Tibial nerve (tissue), 4 donors: ENCODE measurements around the gene MYO1H. TPM values are rescaled to one million over a fixed set of nuclear protein-coding genes. Genes with fewer than 3 reads are reported as not detected.

Source experiments
- DNase-seq, 2 donors: peaks; one replicate each; pipeline ENCODE4 v3.0.0-alpha.2; 2019; ENCODE audit warnings: low spot score in 2 of 2
- H3K27ac ChIP-seq, 4 donors: fragments of 200-600 bp; sonication (generic) in 3 of 4; one replicate each; pipeline ENCODE4 v1.5.1; 2017 to 2019; ENCODE audit warnings: mild to moderate bottlenecking in 1 of 4
- H3K27me3 ChIP-seq, 2 donors: fragments of 200-600 bp; sonication (generic) in 1 of 2; one replicate each; pipeline versions ENCODE4 v1.5.1 to v1.6.0; 2017 to 2019
- H3K36me3 ChIP-seq, 3 donors: fragments of 200-600 bp; sonication (generic); one replicate each; pipeline ENCODE4 v1.5.1; 2018 to 2019
- H3K4me1 ChIP-seq, 4 donors: fragments of 200-600 bp; sonication (generic) in 3 of 4; one replicate each; pipeline ENCODE4 v1.5.1; 2017 to 2019
- H3K4me3 ChIP-seq, 4 donors: fragments of 200-600 bp; sonication (generic) in 3 of 4; one replicate each; pipeline ENCODE4 v1.5.1; 2017 to 2019; ENCODE audit warnings: mild to moderate bottlenecking in 1 of 4, moderate library complexity in 1 of 4
- H3K9me3 ChIP-seq, 4 donors: fragments of 200-600 bp; sonication (generic) in 3 of 4; one replicate each; pipeline ENCODE4 v1.5.1; 2017 to 2019
- CTCF ChIP-seq, 5 experiments: fragments of 200-600 bp in 3 of 5; fragments of 450-650 bp in 2 of 5; sonication (generic) in 3 of 5; IDR thresholded peaks; one replicate each; pipeline ENCODE4 v1.5.1; 2016 to 2019; ENCODE audit warnings: antibody characterized with exemption in 5 of 5, mild to moderate bottlenecking in 3 of 5, moderate library complexity in 2 of 5
- EP300 ChIP-seq, 2 donors: sonication (generic); formaldehyde crosslinking; IDR thresholded peaks; one replicate each; pipeline ENCODE4 v1.6.1; 2017; ENCODE audit warnings: antibody characterized with exemption in 2 of 2, mild to moderate bottlenecking in 1 of 2
- POLR2A ChIP-seq, 2 donors: fragments of 450-650 bp; IDR thresholded peaks; one replicate each; pipeline ENCODE4 v1.6.1; 2017; ENCODE audit warnings: antibody characterized with exemption in 2 of 2, mild to moderate bottlenecking in 2 of 2, moderate library complexity in 2 of 2
- WGBS, 2 donors: methylation state at CpG; one replicate each; pipeline ENCODE4 v1.1.5; 2018; 5-methylcytosine and 5-hydroxymethylcytosine counted together
- total RNA-seq, 4 donors: library from RNA; depleted of rRNA; stranded (reverse); fragments of >200 nt; gene quantifications; one replicate each; pipeline ENCODE4 v1.1.0, GENCODE V29; 2016

The MYO1H gene
- total RNA-seq, 4 donors from 2014 or later: 0.20 TPM; not detected in 3

GRCh38 chr12:109464642-109465351 is 117.1 kb downstream of the MYO1H start:
- peaks cover 0 to 52% (median 12%) of the 10 kb centered on the region in 3 donors for H3K36me3 ChIP-seq

GRCh38 chr12:109466305-109466704 is 118.6 kb downstream of the MYO1H start:
- H3K4me1 ChIP-seq: peaks cover 0 to 96% (median 58%) of the 10 kb centered on the region in 4 donors
- no peaks in the 10 kb centered on the region for H3K9me3 ChIP-seq
- H3K4me3 ChIP-seq: no peak overlapping the region
- TF ChIP-seq EP300 (IDR thresholded peaks at IDR 0.05): no peak
- TF ChIP-seq POLR2A (IDR thresholded peaks at IDR 0.05): no peak
- TF ChIP-seq CTCF (IDR thresholded peaks at IDR 0.05): no peak
- DNase-seq: no peak
- peaks cover 0 to 62% (median 12%) of the 10 kb centered on the region in 3 donors for H3K36me3 ChIP-seq
- 69 to 74% methylated on average over 2 of the region's 2 CpGs for WGBS, 2 donors
- no peaks in the 10 kb centered on the region for H3K27me3 ChIP-seq
- peak overlapping the region in 2 of 4 donors; percentile 58 to 71 for H3K27ac ChIP-seq

More at GRCh38 chr12:109464642-109465351, 117.1 kb downstream of the MYO1H start:
- 89 to 92% methylated on average over 14 of the region's 14 CpGs for WGBS, 2 donors
- no peaks in the 10 kb centered on the region for H3K27me3 ChIP-seq
- H3K9me3 ChIP-seq: no peaks in the 10 kb centered on the region
- no peak for TF ChIP-seq POLR2A (IDR thresholded peaks at IDR 0.05)
- TF ChIP-seq EP300 (IDR thresholded peaks at IDR 0.05): no peak
- TF ChIP-seq CTCF (IDR thresholded peaks at IDR 0.05): no peak
- H3K27ac ChIP-seq: peak overlapping the region in 3 of 4 donors; percentile 84 to 96 (median 92)
- peaks cover 0 to 96% (median 72%) of the 10 kb centered on the region in 4 donors for H3K4me1 ChIP-seq
- H3K4me3 ChIP-seq: no peak overlapping the region
- DNase-seq: no peak

GRCh38 chr12:109466821-109467220 is 119.1 kb downstream of the MYO1H start:
- H3K4me1 ChIP-seq: peaks cover 0 to 95% (median 53%) of the 10 kb centered on the region in 4 donors
- H3K36me3 ChIP-seq: peaks cover 0 to 62% (median 12%) of the 10 kb centered on the region in 3 donors
- WGBS, 2 donors: 20 to 50% methylated on average over 1 to 3 of the region's 3 CpGs
- no peak for TF ChIP-seq EP300 (IDR thresholded peaks at IDR 0.05)
- no peak for TF ChIP-seq CTCF (IDR thresholded peaks at IDR 0.05)
- TF ChIP-seq POLR2A (IDR thresholded peaks at IDR 0.05): no peak
- no peaks in the 10 kb centered on the region for H3K27me3 ChIP-seq
- no peak overlapping the region for H3K4me3 ChIP-seq
- no peaks in the 10 kb centered on the region for H3K9me3 ChIP-seq
- no peak for DNase-seq
- H3K27ac ChIP-seq: peak overlapping the region in 3 of 4 donors; percentile 37 to 71 (median 58)

GRCh38 chr12:109467978-109468676 is 120.4 kb downstream of the MYO1H start:
- Histone ChIP-seq H3K27me3 (no peaks in the 10 kb centered on the region), H3K4me1 (peaks cover 0 to 94% (median 40%) of the 10 kb centered on the region in 4 donors), H3K36me3 (peaks cover 0 to 62% (median 12%) of the 10 kb centered on the region in 3 donors), H3K27ac (peak overlapping the region in 3 of 4 donors; percentile 18 to 71 (median 58)), H3K4me3 (no peak overlapping the region), H3K9me3 (no peaks in the 10 kb centered on the region)
- 66 to 70% methylated on average over 6 to 8 of the region's 8 CpGs for WGBS, 2 donors
- no peak for TF ChIP-seq CTCF (IDR thresholded peaks at IDR 0.05)
- no peak for TF ChIP-seq EP300 (IDR thresholded peaks at IDR 0.05)
- no peak for TF ChIP-seq POLR2A (IDR thresholded peaks at IDR 0.05)
- no peak for DNase-seq

GRCh38 chr12:109469517-109469916 is 121.8 kb downstream of the MYO1H start:
- no peak for DNase-seq
- WGBS, 2 donors: 75 to 88% methylated on average over 7 to 9 of the region's 10 CpGs
- Histone ChIP-seq H3K9me3 (no peaks in the 10 kb centered on the region), H3K4me3 (no peak overlapping the region), H3K27ac (peak overlapping the region in 2 of 4 donors; percentile 47), H3K4me1 (peaks cover 0 to 93% (median 26%) of the 10 kb centered on the region in 4 donors), H3K27me3 (no peaks in the 10 kb centered on the region), H3K36me3 (peaks cover 0 to 62% (median 12%) of the 10 kb centered on the region in 3 donors)
- TF ChIP-seq POLR2A (IDR thresholded peaks at IDR 0.05): no peak
- TF ChIP-seq EP300 (IDR thresholded peaks at IDR 0.05): no peak
- TF ChIP-seq CTCF (IDR thresholded peaks at IDR 0.05): no peak
